Fibroblast of lung (primary cell): Measurements from ENCODE around the gene FAAP20.

Experiments used
- CTCF ChIP-seq, 2 donors: IDR thresholded peaks in 1 of 2; conservative IDR thresholded peaks in 1 of 2; 1 replicate in 1 of 2; 2 replicates in 1 of 2; pipeline ENCODE4 v1.5.1; 2011 to 2012; ENCODE audit warnings: low read length in 2 of 2, control low read depth in 1 of 2, inconsistent platforms in 1 of 2, low read depth in 1 of 2, mild to moderate bottlenecking in 1 of 2
- EZH2 ChIP-seq: IDR thresholded peaks from 2 replicates; pipeline ENCODE4 v1.5.1; 2012; ENCODE audit warnings: low read length, control low read depth, mild to moderate bottlenecking; ENCODE audit errors: missing control alignments

- TF ChIP-seq CTCF (conservative IDR thresholded peaks at IDR 0.05 in 1 of 2, IDR thresholded peaks at IDR 0.05 in 1 of 2; ENCODE audit: low read depth in 1 of 2, low read length in 2 of 2) = no peak
- no peak for TF ChIP-seq EZH2
These were observed at the start of gene FAAP20 for GRCh38 chr1:2194319-2194897.
